A549 (cell line): Measurements from ENCODE around the gene TAF9B. TPM values are rescaled to one million over a fixed set of nuclear protein-coding genes. Genes with fewer than 3 reads are reported as not detected.

Experiments
- ATAC-seq, 2 experiments: fragments of 200-7000 bp in 1 of 2; fragments of >200 bp in 1 of 2; cut with Nextera tagmentation in 1 of 2; cut with Tn5 transposase in 1 of 2; 3 replicates each; pipeline versions ENCODE4 v1.8.0 to v1.9.1; 2018 to 2020; ENCODE audit warnings: mild to moderate bottlenecking in 1 of 2, moderate library complexity in 1 of 2
- CTCF ChIA-PET: fragments of 300-600 bp; sonication (Branson Sonifier 250); formaldehyde crosslinking; extraction: SDS; loops from one replicate; lab custom pipeline; 2021; ENCODE audit warnings: antibody characterized with exemption, inconsistent platforms; lab: Yijun Ruan, JAX
- POLR2A ChIA-PET: fragments of 350-600 bp; formaldehyde crosslinking; extraction: SDS; loops from one replicate; lab custom pipeline; 2021; ENCODE audit warnings: antibody characterized with exemption, inconsistent platforms; lab: Yijun Ruan, JAX
- DNase-seq, 2 experiments: peaks; one replicate each; pipeline versions ENCODE4 v3.0.0 to v3.0.0-alpha.2; 2011 to 2016; ENCODE audit warnings: low read depth in 1 of 2, low spot score in 1 of 2
- FAIRE-seq: peaks from 2 replicates; lab custom pipeline; 2011; peaks lifted over from hg19 to GRCh38; lab: Jason Lieb, UNC
- H3K27ac ChIP-seq, 2 experiments: fragments of >200 bp; sonication (Bioruptor Twin); formaldehyde crosslinking; 3 replicates each; pipeline ENCODE4 v1.5.1; 2016 to 2017
- H3K4me1 ChIP-seq: fragments of >200 bp; sonication (Bioruptor Twin); formaldehyde crosslinking; 3 replicates; pipeline ENCODE4 v1.6.1; 2016
- H3K4me2 ChIP-seq: fragments of >200 bp; sonication (Bioruptor Twin); formaldehyde crosslinking; 3 replicates; pipeline ENCODE4 v1.6.1; 2016
- H3K4me3 ChIP-seq: fragments of >200 bp; sonication (Bioruptor Twin); formaldehyde crosslinking; 3 replicates; pipeline ENCODE4 v1.5.1; 2016
- H3K9me3 ChIP-seq: fragments of >200 bp; sonication (Bioruptor Twin); formaldehyde crosslinking; 3 replicates; pipeline ENCODE4 v1.6.1; 2016
- CBX8 ChIP-seq: fragments of 200-600 bp; sonication (generic); IDR thresholded peaks from 2 replicates; pipeline ENCODE4 v1.6.1; 2016
- CHD2 ChIP-seq: fragments of 150-350 bp; IDR thresholded peaks from 2 replicates; pipeline ENCODE4 v1.6.1; 2014; ENCODE audit warnings: low read length; ENCODE audit not compliant: partially characterized antibody
- EHF ChIP-seq: fragments of 250-450 bp; sonication (Bioruptor Pico); IDR thresholded peaks from 2 replicates; pipeline ENCODE4 v1.5.0; 2020; ENCODE audit warnings: mild to moderate bottlenecking
- EHMT2 ChIP-seq: fragments of 200-600 bp; sonication (generic); IDR thresholded peaks from 2 replicates; pipeline ENCODE4 v1.6.1; 2016; ENCODE audit warnings: antibody characterized with exemption, low read depth, mild to moderate bottlenecking, moderate library complexity
- FOSL2 ChIP-seq, 2 experiments: fragments of 450-650 bp in 1 of 2; fragments of >200 bp in 1 of 2; sonication (Bioruptor Twin) in 1 of 2; formaldehyde crosslinking; IDR thresholded peaks; 2 replicates each; pipeline versions ENCODE4 v1.5.0 to v1.6.1; 2016 to 2020; ENCODE audit warnings: mild to moderate bottlenecking in 1 of 2, moderate library complexity in 1 of 2
- GATA3 ChIP-seq: IDR thresholded peaks from 2 replicates; pipeline ENCODE4 v1.6.1; 2012; ENCODE audit warnings: borderline replicate concordance
- HOXA7 ChIP-seq: fragments of 250-450 bp; sonication (Bioruptor Pico); IDR thresholded peaks from 2 replicates; pipeline ENCODE4 v1.5.0; 2020; ENCODE audit warnings: mild to moderate bottlenecking, moderate library complexity
- HOXB13 ChIP-seq: fragments of 250-450 bp; sonication (Bioruptor Pico); IDR thresholded peaks from 2 replicates; pipeline ENCODE4 v1.5.0; 2020; ENCODE audit warnings: low read depth, mild to moderate bottlenecking, moderate library complexity
- JUN ChIP-seq, 2 experiments: fragments of >200 bp; sonication (Bioruptor Twin); formaldehyde crosslinking; IDR thresholded peaks; 2 replicates in 1 of 2; 3 replicates in 1 of 2; pipeline ENCODE4 v1.6.1; 2016 to 2017
- KDM1A ChIP-seq: fragments of 200-600 bp; sonication (generic); IDR thresholded peaks from 2 replicates; pipeline ENCODE4 v1.6.1; 2016; ENCODE audit warnings: low read depth, mild to moderate bottlenecking
- KDM5A ChIP-seq: fragments of 200-600 bp; sonication (generic); IDR thresholded peaks from 2 replicates; pipeline ENCODE4 v1.6.1; 2016; ENCODE audit warnings: antibody characterized with exemption, mild to moderate bottlenecking
- MAZ ChIP-seq: fragments of 150-350 bp; IDR thresholded peaks from 2 replicates; pipeline ENCODE4 v1.6.1; 2014; ENCODE audit warnings: antibody characterized with exemption, low read depth, low read length, borderline replicate concordance
- NFE2L2 ChIP-seq: fragments of 150-350 bp; conservative IDR thresholded peaks from 2 replicates; pipeline ENCODE4 v1.6.1; 2014; ENCODE audit warnings: low read length
- PHF8 ChIP-seq: fragments of 200-600 bp; sonication (generic); IDR thresholded peaks from 2 replicates; pipeline ENCODE4 v1.6.1; 2016; ENCODE audit warnings: low read depth, mild to moderate bottlenecking, antibody characterized with exemption, moderate library complexity, borderline replicate concordance
- RARB ChIP-seq: fragments of 250-450 bp; sonication (Bioruptor Pico); IDR thresholded peaks from 2 replicates; pipeline ENCODE4 v1.8.0; 2021; ENCODE audit warnings: mild to moderate bottlenecking, moderate library complexity
- RFX5 ChIP-seq: fragments of 450-650 bp; IDR thresholded peaks from 2 replicates; pipeline ENCODE4 v1.7.1; 2014; ENCODE audit warnings: antibody characterized with exemption, mild to moderate bottlenecking, moderate library complexity
- RNF2 ChIP-seq: fragments of 200-600 bp; sonication (generic); IDR thresholded peaks from 2 replicates; pipeline ENCODE4 v1.6.1; 2016; ENCODE audit warnings: low read depth, mild to moderate bottlenecking, antibody characterized with exemption, moderate library complexity, borderline replicate concordance
- ZNF302 ChIP-seq: fragments of 250-450 bp; sonication (Bioruptor Pico); IDR thresholded peaks from 2 replicates; pipeline ENCODE4 v1.9.0; 2021; ENCODE audit warnings: inconsistent platforms, mild to moderate bottlenecking, moderate library complexity
- ZSCAN20 ChIP-seq: fragments of 250-450 bp; sonication (Bioruptor Pico); IDR thresholded peaks from 2 replicates; pipeline ENCODE4 v1.8.0; 2022; ENCODE audit warnings: mild to moderate bottlenecking, moderate library complexity
- WGBS: methylation state at CpG from one replicate; pipeline ENCODE4 v1.1.6; 2017; ENCODE audit errors: missing lambda C conversion rate; 5-methylcytosine and 5-hydroxymethylcytosine counted together
- polyA plus RNA-seq, 4 experiments: library from polyadenylated mRNA; depleted of rRNA in 3 of 4; stranded (reverse); fragments of >200 nt; fragmentation: RNase III in 1 of 4; extraction: RNeasy Plus Mini Kit Qiagen cat#74134 plus additional on column Dnase treatment in 1 of 4; gene quantifications; 2 replicates in 3 of 4; 3 replicates in 1 of 4; pipeline ENCODE4 v1.2.3, GENCODE V29; 2011 to 2017
- TF ChIP-seq, protein P1 (sequence below): fragments of >200 bp; sonication (Bioruptor Twin); formaldehyde crosslinking; IDR thresholded peaks from 3 replicates; pipeline ENCODE4 v1.6.1; 2016
- TF ChIP-seq, protein P2 (sequence below): fragments of 250-450 bp; sonication (Bioruptor Pico); IDR thresholded peaks from 2 replicates; pipeline ENCODE4 v1.5.0; 2021; ENCODE audit warnings: mild to moderate bottlenecking, moderate library complexity, borderline replicate concordance
- TF ChIP-seq, protein P3 (sequence below): fragments of >200 bp; sonication (Bioruptor Twin); formaldehyde crosslinking; IDR thresholded peaks from 3 replicates; pipeline ENCODE4 v1.5.1; 2016
- TF ChIP-seq, protein P4 (sequence below): fragments of 200-600 bp; sonication (generic); IDR thresholded peaks from 2 replicates; pipeline ENCODE4 v1.6.1; 2016; ENCODE audit warnings: antibody characterized with exemption, mild to moderate bottlenecking, moderate library complexity
- TF ChIP-seq, protein P5 (sequence below): IDR thresholded peaks from 2 replicates; pipeline ENCODE4 v1.6.1; 2012

Gene TAF9B
- polyA plus RNA-seq, 2 of the 4 experiments (the other 2 are of a cell fraction): 14.5 to 43.4 TPM

DNA sequence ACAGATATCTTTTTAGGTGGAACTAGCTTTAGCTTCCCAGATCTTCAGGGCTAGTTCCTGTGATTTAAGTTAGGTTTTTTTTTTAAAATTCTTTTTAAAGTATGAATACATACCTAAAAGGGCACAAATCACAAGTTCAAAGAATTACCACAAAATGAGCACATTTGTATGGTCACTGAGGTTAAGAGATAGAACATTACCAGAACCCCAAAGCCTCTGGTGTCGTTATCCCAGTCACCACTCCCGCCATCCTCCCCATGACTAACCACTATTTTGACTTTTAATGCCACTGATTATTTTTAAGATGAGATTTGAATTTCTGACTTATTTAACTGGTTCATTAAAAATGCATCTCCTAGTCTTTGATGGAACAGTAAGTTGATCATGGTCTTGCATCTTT is 30.0 kb downstream of the TAF9B start:
- no peak overlapping the region for H3K4me3 ChIP-seq
- CTCF ChIA-PET: interaction anchor here (0.6 kb wide), 1 partner anchor 267 kb away, joined by 3 read pairs; no protein-coding TSS in a partner anchor
- POLR2A ChIA-PET: no interaction called here

DNA sequence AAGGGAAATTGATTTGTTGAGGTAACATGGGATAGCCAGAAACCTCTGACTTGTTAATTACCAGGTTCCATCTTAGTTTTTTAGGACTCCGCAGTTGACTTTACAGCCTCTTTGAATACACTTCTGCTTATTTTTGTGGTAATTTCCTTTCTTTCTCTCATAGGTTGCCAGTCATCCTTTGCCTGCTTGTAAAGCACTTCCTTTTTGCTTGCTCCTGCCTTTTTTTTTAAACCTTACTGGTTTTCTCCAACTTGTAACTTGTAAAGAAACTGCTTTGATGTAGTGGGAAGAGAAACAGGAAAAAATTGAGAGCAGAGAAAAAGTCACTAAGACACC is 32.8 kb downstream of the TAF9B start:
- H3K4me3 ChIP-seq: no peak overlapping the region
- FAIRE-seq (no peak), DNase-seq (no peak), ATAC-seq (no peak)
- no peaks in the 10 kb centered on the region for H3K9me3 ChIP-seq
- 100% methylated on average over 1 of the region's 1 CpG for WGBS
- no peak overlapping the region for H3K27ac ChIP-seq
- POLR2A ChIA-PET: no interaction called here
- CTCF ChIA-PET: no interaction called here
- peak overlapping the region; percentile 90 for H3K4me2 ChIP-seq
- peaks cover 64% of the 10 kb centered on the region for H3K4me1 ChIP-seq
- TF ChIP-seq RARB (CRISPR knock-in tag) (no peak), EHMT2 (no peak), RFX5 (no peak), KDM1A (no peak), FOSL2 (IDR thresholded peaks at IDR 0.05) (no peak), FOSL2 (CRISPR knock-in tag; IDR thresholded peaks at IDR 0.05) (no peak), PHF8 (no peak), HOXA7 (CRISPR knock-in tag) (no peak), ZSCAN20 (no peak)
- TF ChIP-seq, protein P1, sequence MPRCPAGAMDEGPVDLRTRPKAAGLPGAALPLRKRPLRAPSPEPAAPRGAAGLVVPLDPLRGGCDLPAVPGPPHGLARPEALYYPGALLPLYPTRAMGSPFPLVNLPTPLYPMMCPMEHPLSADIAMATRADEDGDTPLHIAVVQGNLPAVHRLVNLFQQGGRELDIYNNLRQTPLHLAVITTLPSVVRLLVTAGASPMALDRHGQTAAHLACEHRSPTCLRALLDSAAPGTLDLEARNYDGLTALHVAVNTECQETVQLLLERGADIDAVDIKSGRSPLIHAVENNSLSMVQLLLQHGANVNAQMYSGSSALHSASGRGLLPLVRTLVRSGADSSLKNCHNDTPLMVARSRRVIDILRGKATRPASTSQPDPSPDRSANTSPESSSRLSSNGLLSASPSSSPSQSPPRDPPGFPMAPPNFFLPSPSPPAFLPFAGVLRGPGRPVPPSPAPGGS: no peak

More for the DNA sequence above, 30.0 kb downstream of the TAF9B start:
- H3K27ac ChIP-seq: no peak overlapping the region
- WGBS: 95% methylated on average over 2 of the region's 2 CpGs
- ATAC-seq (no peak), DNase-seq (no peak), FAIRE-seq (no peak)
- peaks cover 60% of the 10 kb centered on the region for H3K4me1 ChIP-seq
- peak overlapping the region; percentile 90 for H3K4me2 ChIP-seq
- H3K9me3 ChIP-seq: no peaks in the 10 kb centered on the region
- TF ChIP-seq GATA3: no peak
- no peak for TF ChIP-seq JUN (IDR thresholded peaks at IDR 0.05)
- no peak for TF ChIP-seq ZNF302 (CRISPR knock-in tag)
- no peak for TF ChIP-seq CHD2
- TF ChIP-seq, protein P2, sequence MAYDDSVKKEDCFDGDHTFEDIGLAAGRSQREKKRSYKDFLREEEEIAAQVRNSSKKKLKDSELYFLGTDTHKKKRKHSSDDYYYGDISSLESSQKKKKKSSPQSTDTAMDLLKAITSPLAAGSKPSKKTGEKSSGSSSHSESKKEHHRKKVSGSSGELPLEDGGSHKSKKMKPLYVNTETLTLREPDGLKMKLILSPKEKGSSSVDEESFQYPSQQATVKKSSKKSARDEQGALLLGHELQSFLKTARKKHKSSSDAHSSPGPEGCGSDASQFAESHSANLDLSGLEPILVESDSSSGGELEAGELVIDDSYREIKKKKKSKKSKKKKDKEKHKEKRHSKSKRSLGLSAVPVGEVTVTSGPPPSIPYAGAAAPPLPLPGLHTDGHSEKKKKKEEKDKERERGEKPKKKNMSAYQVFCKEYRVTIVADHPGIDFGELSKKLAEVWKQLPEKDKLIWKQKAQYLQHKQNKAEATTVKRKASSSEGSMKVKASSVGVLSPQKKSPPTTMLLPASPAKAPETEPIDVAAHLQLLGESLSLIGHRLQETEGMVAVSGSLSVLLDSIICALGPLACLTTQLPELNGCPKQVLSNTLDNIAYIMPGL (CRISPR knock-in tag): no peak
- no peak for TF ChIP-seq KDM5A
- TF ChIP-seq KDM1A: no peak
- TF ChIP-seq CBX8: no peak
- no peak for TF ChIP-seq HOXB13 (CRISPR knock-in tag)
- no peak for TF ChIP-seq MAZ

DNA sequence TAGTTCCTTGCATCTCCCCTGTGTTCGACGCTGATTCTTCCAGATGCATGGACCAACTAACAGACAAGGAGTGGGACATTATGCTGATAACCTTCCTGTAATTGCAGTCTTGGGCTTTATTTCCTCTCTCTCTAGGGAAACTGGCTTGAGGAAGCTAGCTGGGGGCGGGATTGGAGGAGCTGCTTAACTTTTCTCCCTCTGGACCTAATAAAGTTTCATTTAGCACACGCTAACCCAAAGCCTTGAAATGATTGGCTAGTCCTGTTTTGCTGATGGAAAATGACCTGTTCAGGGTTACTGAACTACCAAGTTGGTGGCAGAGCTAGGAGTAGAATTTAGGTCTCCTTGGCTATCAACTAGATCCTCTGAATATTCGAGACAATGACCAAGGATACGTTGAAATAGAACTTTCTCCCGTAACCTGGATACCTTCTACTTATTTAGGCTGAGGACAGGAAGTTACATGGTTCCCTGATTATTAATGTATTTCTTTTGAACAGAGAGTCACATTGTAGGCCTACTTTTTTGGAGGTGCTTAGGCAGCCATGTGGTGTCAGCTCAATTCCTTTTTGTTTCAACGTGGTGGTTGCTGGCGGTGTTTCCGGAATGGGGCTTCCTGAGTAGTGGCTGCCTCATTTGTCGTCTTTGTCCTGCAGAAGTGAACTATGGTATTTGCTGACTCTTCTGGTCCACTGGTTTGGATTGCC is 33.4 kb downstream of the TAF9B start:
- H3K4me3 ChIP-seq: peak overlapping the region; percentile 81
- H3K4me1 ChIP-seq: peaks cover 59% of the 10 kb centered on the region
- no peak for DNase-seq
- ChIA-PET CTCF (interaction anchor here (2.3 kb wide), 1 partner anchor 77 kb away, joined by 7 read pairs; no protein-coding TSS in a partner anchor), POLR2A (no interaction called here)
- WGBS: 77% methylated on average over 11 of the region's 11 CpGs
- no peaks in the 10 kb centered on the region for H3K9me3 ChIP-seq
- peak overlapping the region in 1 of 2 experiments; percentile 94; a peak in 2 of 6 replicates for H3K27ac ChIP-seq
- no peak for ATAC-seq
- FAIRE-seq: no peak
- peak overlapping the region; percentile 90 for H3K4me2 ChIP-seq
- no peak for TF ChIP-seq RNF2
- TF ChIP-seq, protein P3, sequence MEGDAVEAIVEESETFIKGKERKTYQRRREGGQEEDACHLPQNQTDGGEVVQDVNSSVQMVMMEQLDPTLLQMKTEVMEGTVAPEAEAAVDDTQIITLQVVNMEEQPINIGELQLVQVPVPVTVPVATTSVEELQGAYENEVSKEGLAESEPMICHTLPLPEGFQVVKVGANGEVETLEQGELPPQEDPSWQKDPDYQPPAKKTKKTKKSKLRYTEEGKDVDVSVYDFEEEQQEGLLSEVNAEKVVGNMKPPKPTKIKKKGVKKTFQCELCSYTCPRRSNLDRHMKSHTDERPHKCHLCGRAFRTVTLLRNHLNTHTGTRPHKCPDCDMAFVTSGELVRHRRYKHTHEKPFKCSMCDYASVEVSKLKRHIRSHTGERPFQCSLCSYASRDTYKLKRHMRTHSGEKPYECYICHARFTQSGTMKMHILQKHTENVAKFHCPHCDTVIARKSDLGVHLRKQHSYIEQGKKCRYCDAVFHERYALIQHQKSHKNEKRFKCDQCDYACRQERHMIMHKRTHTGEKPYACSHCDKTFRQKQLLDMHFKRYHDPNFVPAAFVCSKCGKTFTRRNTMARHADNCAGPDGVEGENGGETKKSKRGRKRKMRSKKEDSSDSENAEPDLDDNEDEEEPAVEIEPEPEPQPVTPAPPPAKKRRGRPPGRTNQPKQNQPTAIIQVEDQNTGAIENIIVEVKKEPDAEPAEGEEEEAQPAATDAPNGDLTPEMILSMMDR: no peak
- TF ChIP-seq, protein P4, sequence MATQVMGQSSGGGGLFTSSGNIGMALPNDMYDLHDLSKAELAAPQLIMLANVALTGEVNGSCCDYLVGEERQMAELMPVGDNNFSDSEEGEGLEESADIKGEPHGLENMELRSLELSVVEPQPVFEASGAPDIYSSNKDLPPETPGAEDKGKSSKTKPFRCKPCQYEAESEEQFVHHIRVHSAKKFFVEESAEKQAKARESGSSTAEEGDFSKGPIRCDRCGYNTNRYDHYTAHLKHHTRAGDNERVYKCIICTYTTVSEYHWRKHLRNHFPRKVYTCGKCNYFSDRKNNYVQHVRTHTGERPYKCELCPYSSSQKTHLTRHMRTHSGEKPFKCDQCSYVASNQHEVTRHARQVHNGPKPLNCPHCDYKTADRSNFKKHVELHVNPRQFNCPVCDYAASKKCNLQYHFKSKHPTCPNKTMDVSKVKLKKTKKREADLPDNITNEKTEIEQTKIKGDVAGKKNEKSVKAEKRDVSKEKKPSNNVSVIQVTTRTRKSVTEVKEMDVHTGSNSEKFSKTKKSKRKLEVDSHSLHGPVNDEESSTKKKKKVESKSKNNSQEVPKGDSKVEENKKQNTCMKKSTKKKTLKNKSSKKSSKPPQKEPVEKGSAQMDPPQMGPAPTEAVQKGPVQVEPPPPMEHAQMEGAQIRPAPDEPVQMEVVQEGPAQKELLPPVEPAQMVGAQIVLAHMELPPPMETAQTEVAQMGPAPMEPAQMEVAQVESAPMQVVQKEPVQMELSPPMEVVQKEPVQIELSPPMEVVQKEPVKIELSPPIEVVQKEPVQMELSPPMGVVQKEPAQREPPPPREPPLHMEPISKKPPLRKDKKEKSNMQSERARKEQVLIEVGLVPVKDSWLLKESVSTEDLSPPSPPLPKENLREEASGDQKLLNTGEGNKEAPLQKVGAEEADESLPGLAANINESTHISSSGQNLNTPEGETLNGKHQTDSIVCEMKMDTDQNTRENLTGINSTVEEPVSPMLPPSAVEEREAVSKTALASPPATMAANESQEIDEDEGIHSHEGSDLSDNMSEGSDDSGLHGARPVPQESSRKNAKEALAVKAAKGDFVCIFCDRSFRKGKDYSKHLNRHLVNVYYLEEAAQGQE: no peak
- no peak for TF ChIP-seq EHF (CRISPR knock-in tag)
- no peak for TF ChIP-seq NFE2L2
- TF ChIP-seq, protein P5, sequence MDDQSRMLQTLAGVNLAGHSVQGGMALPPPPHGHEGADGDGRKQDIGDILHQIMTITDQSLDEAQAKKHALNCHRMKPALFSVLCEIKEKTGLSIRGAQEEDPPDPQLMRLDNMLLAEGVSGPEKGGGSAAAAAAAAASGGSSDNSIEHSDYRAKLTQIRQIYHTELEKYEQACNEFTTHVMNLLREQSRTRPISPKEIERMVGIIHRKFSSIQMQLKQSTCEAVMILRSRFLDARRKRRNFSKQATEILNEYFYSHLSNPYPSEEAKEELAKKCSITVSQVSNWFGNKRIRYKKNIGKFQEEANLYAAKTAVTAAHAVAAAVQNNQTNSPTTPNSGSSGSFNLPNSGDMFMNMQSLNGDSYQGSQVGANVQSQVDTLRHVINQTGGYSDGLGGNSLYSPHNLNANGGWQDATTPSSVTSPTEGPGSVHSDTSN: no peak
